Smooth muscle cell (in vitro differentiated cells): ENCODE measurements around the gene SPATA31D1. TPM values are rescaled to one million over a fixed set of nuclear protein-coding genes. Genes with fewer than 3 reads are reported as not detected.

Experiments
- DNase-seq: peaks from one replicate; lab custom pipeline; 2025; ENCODE audit not compliant: unreplicated experiment; lab: John Stamatoyannopoulos, UW
- H2AFZ ChIP-seq: fragments of 200-600 bp; sonication (generic); 2 replicates; pipeline ENCODE4 v1.6.0; 2016; ENCODE audit warnings: antibody characterized with exemption, low read depth, mild to moderate bottlenecking
- H3F3A ChIP-seq: fragments of 200-600 bp; sonication (generic); 2 replicates; pipeline ENCODE4 v1.6.0; 2017; ENCODE audit warnings: antibody characterized with exemption, low read depth
- H3K27ac ChIP-seq: fragments of 200-600 bp; sonication (generic); 2 replicates; pipeline ENCODE4 v1.5.1; 2016; ENCODE audit warnings: low read depth, mild to moderate bottlenecking
- H3K27me3 ChIP-seq: fragments of 200-600 bp; sonication (generic); 2 replicates; pipeline ENCODE4 v1.6.1; 2016; ENCODE audit warnings: low read depth, mild to moderate bottlenecking
- H3K36me3 ChIP-seq: fragments of 200-600 bp; sonication (generic); 2 replicates; pipeline ENCODE4 v1.5.1; 2016; ENCODE audit warnings: low read depth
- H3K4me1 ChIP-seq: fragments of 200-600 bp; sonication (generic); 2 replicates; pipeline ENCODE4 v1.5.1; 2016; ENCODE audit warnings: low read depth
- H3K4me2 ChIP-seq: fragments of 200-600 bp; sonication (generic); 2 replicates; pipeline ENCODE4 v1.6.0; 2016; ENCODE audit warnings: mild to moderate bottlenecking
- H3K4me3 ChIP-seq: fragments of 200-600 bp; sonication (generic); 2 replicates; pipeline ENCODE4 v1.5.1; 2016; ENCODE audit warnings: mild to moderate bottlenecking
- H3K79me2 ChIP-seq: fragments of 200-600 bp; sonication (generic); 2 replicates; pipeline ENCODE4 v1.6.0; 2016; ENCODE audit warnings: low read depth, mild to moderate bottlenecking
- H3K9ac ChIP-seq: fragments of 200-600 bp; sonication (generic); 2 replicates; pipeline ENCODE4 v1.6.0; 2016; ENCODE audit warnings: low read depth
- H3K9me3 ChIP-seq: fragments of 200-600 bp; sonication (generic); replicated peaks from 2 replicates; pipeline ENCODE4 v1.5.1; 2016; ENCODE audit warnings: low read depth
- H4K20me1 ChIP-seq: fragments of 200-600 bp; sonication (generic); 2 replicates; pipeline ENCODE4 v1.6.0; 2016; ENCODE audit warnings: low read depth
- CTCF ChIP-seq: fragments of 200-600 bp; sonication (generic); IDR thresholded peaks from 2 replicates; pipeline ENCODE4 v1.5.1; 2017; ENCODE audit warnings: borderline replicate concordance, mild to moderate bottlenecking, antibody characterized with exemption; ENCODE audit not compliant: insufficient read depth, poor library complexity, severe bottlenecking
- WGBS: methylation state at CpG from one replicate; pipeline ENCODE4 v1.1.7; 2016; ENCODE audit warnings: low lambda C conversion rate; 5-methylcytosine and 5-hydroxymethylcytosine counted together
- polyA plus RNA-seq: library from polyadenylated mRNA; unstranded; fragments of >200 nt; fragmentation: Nextera tagmentation; extraction: Ambion mirVana; gene quantifications from 2 replicates; pipeline ENCODE4 v1.2.1, GENCODE V29; 2016
- total RNA-seq: library from RNA; depleted of rRNA; stranded (reverse); fragments of >200 nt; gene quantifications from 2 replicates; pipeline ENCODE4 v1.2.3, GENCODE V29; 2014

SPATA31D1 gene
- total and polyA plus RNA-seq, 2 experiments from 2014 or later: not detected

- no peak for DNase-seq
- Histone ChIP-seq H3K27ac (no peak overlapping the region), H4K20me1 (no peaks in the 10 kb centered on the region), H3K79me2 (no peaks in the 10 kb centered on the region), H3K9ac (no peak overlapping the region), H3K4me2 (no peak overlapping the region), H3K36me3 (no peaks in the 10 kb centered on the region), H3F3A (no peaks in the 10 kb centered on the region), H3K27me3 (no peaks in the 10 kb centered on the region), H3K4me3 (no peak overlapping the region), H3K4me1 (no peaks in the 10 kb centered on the region), H3K9me3 (no peaks in the 10 kb centered on the region), H2AFZ (no peak overlapping the region)
- TF ChIP-seq CTCF: no peak
- 62% methylated on average over 6 of the region's 6 CpGs for WGBS
Observed at GRCh38 chr9:81964218-81965171, 24.1 kb upstream of the SPATA31D1 start.

- Histone ChIP-seq H2AFZ (no peak overlapping the region), H3K9me3 (no peaks in the 10 kb centered on the region), H3F3A (no peaks in the 10 kb centered on the region), H4K20me1 (no peaks in the 10 kb centered on the region), H3K4me1 (no peaks in the 10 kb centered on the region), H3K9ac (no peak overlapping the region), H3K79me2 (no peaks in the 10 kb centered on the region), H3K36me3 (no peaks in the 10 kb centered on the region), H3K4me3 (no peak overlapping the region), H3K4me2 (no peak overlapping the region), H3K27me3 (no peaks in the 10 kb centered on the region), H3K27ac (no peak overlapping the region)
- no peak for TF ChIP-seq CTCF
- 94% methylated on average over 3 of the region's 3 CpGs for WGBS
- no peak for DNase-seq
Observed at GRCh38 chr9:81968026-81968425, 20.5 kb upstream of the SPATA31D1 start.

GRCh38 chr9:81969971-81970370 lies 18.6 kb upstream of the SPATA31D1 start:
- H3K36me3 ChIP-seq: no peaks in the 10 kb centered on the region
- H3F3A ChIP-seq: no peaks in the 10 kb centered on the region
- H3K27ac ChIP-seq: no peak overlapping the region
- TF ChIP-seq CTCF: no peak
- DNase-seq: no peak
- H3K79me2 ChIP-seq: no peaks in the 10 kb centered on the region
- no peak overlapping the region for H2AFZ ChIP-seq
- H3K27me3 ChIP-seq: no peaks in the 10 kb centered on the region
- no peaks in the 10 kb centered on the region for H3K9me3 ChIP-seq
- no peak overlapping the region for H3K4me3 ChIP-seq
- H3K4me1 ChIP-seq: no peaks in the 10 kb centered on the region
- no peak overlapping the region for H3K9ac ChIP-seq
- no peak overlapping the region for H3K4me2 ChIP-seq
- H4K20me1 ChIP-seq: no peaks in the 10 kb centered on the region

GRCh38 chr9:81971727-81972126 lies 16.8 kb upstream of the SPATA31D1 start:
- no peak for DNase-seq
- Histone ChIP-seq H3K4me2 (no peak overlapping the region), H3K79me2 (no peaks in the 10 kb centered on the region), H3K9ac (no peak overlapping the region), H3K27ac (no peak overlapping the region), H4K20me1 (no peaks in the 10 kb centered on the region), H3K4me3 (no peak overlapping the region), H3K36me3 (no peaks in the 10 kb centered on the region), H2AFZ (no peak overlapping the region), H3K4me1 (no peaks in the 10 kb centered on the region), H3K27me3 (no peaks in the 10 kb centered on the region), H3K9me3 (no peaks in the 10 kb centered on the region), H3F3A (no peaks in the 10 kb centered on the region)
- no peak for TF ChIP-seq CTCF
